ENCODE data around the gene NOL4L.
"Not testable (repeated sequence)": the region's sequence is repeated elsewhere in the genome, so short reads cannot be mapped to it uniquely, and the experiment has no call there.

Gene NOL4L

DNA sequence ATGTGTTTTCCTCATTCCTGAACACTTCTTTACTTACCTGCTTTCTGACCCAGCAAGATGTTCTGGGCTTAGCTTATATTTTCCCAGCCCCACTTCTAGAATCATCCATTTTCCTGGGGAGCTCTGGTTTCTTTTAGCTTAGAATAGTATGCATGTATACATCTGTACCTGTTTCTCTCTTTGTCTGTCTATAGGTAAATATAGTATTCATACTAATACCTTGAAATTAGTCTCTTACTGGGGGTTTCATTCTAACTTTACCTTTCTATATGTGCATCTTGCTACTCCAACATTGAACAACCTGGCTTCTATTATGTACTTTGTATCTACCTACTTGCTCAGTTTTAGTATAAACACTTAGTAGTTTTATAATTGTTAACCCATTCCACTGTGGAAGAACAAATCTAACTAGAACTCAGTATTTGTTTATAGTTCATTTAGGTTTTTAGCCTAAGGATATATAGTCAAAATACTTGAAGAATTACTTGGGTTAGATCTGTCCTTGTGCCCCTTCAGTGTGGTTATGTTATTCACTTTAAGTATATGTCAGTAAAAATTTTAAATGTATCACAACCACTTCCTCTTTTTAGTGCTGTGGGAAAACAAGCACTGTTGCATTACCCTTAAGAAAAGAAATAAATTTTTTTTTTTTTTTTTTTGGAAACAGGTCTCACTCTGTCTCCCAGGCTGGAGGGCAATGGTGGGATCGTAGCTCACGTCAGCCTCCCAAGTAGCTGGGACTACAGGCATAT lies 173.0 kb downstream of the NOL4L start:
- Histone ChIP-seq H3K9me2 (replicated peaks; ENCODE audit: insufficient read depth, low read length) (no peaks in the 10 kb centered on the region), H3K36me3 (ENCODE audit: low read length) (no peaks in the 10 kb centered on the region), H3K79me2 (ENCODE audit: insufficient read depth, low read length) (peaks cover 72% of the 10 kb centered on the region), H4K20me1 (ENCODE audit: low read depth, low read length) (peaks cover under 1% of the 10 kb centered on the region; the same call in 1 of the 2 replicates), H3K4me2 (ENCODE audit: low read depth, low read length, poor library complexity, severe bottlenecking) (peak overlapping the region; percentile 23), H3K27me3 (ENCODE audit: low read length) (no peaks in the 10 kb centered on the region), H3K9ac (ENCODE audit: low read length) (no peak overlapping the region), H2AFZ (ENCODE audit: low read depth, low read length, severe bottlenecking) (no peak overlapping the region), H3K9me3 (ENCODE audit: insufficient read depth, low read length) (no peaks in the 10 kb centered on the region), H3K4me3 (ENCODE audit: insufficient read depth, low read length, poor library complexity, severe bottlenecking) (no peak overlapping the region), H3F3A (ENCODE audit: insufficient read depth) (peaks cover 11% of the 10 kb centered on the region; the same call in 1 of the 2 replicates), H3K27ac (ENCODE audit: low read depth, low read length) (peak overlapping the region; percentile 55)
- TF ChIP-seq, protein P1, sequence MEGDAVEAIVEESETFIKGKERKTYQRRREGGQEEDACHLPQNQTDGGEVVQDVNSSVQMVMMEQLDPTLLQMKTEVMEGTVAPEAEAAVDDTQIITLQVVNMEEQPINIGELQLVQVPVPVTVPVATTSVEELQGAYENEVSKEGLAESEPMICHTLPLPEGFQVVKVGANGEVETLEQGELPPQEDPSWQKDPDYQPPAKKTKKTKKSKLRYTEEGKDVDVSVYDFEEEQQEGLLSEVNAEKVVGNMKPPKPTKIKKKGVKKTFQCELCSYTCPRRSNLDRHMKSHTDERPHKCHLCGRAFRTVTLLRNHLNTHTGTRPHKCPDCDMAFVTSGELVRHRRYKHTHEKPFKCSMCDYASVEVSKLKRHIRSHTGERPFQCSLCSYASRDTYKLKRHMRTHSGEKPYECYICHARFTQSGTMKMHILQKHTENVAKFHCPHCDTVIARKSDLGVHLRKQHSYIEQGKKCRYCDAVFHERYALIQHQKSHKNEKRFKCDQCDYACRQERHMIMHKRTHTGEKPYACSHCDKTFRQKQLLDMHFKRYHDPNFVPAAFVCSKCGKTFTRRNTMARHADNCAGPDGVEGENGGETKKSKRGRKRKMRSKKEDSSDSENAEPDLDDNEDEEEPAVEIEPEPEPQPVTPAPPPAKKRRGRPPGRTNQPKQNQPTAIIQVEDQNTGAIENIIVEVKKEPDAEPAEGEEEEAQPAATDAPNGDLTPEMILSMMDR (IDR thresholded peaks at IDR 0.05; ENCODE audit: insufficient read depth, low read length, poor library complexity, severe bottlenecking): no peak
- TF ChIP-seq EZH2phosphoT487 (conservative IDR thresholded peaks at IDR 0.05; ENCODE audit: low read length): no peak

DNA sequence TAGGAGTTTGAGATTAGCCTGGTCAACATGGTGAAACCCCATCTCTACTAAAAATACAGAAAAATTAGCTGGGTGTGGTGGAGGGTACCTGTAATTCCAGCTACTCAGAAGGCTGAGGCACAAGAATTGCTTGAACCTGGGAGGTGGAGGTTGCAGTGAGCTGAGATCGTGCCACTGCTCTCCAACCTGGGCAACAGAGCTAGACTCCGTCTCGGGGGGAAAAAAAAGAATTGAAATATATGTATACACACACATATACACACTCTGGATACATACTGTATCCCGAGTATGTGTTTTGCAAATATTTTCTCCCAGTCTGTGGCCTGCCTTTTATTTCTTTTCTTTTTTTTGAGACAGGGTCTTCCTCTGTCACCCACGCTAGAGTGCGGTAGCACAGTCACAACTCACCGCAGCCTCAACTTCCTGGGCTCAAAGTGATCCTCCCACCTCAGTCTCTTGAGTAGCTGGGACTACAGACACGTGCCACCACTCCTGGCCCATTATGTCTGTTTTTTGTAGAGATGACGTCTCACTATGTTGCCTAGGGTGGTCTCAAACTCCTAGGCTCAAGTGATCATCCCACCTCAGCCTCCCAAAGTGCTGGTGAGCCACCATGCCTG lies 177.9 kb downstream of the NOL4L start:
- not testable (repeated sequence) for H3K4me2 ChIP-seq (ENCODE audit: low read depth, low read length, poor library complexity, severe bottlenecking); H3K27ac ChIP-seq (ENCODE audit: low read depth, low read length); H3K36me3 ChIP-seq (ENCODE audit: low read length); H3K27me3 ChIP-seq (ENCODE audit: low read length); H3K4me3 ChIP-seq (ENCODE audit: insufficient read depth, low read length, poor library complexity, severe bottlenecking); H3K9me3 ChIP-seq (ENCODE audit: insufficient read depth, low read length); H3K9me2 ChIP-seq (replicated peaks; ENCODE audit: insufficient read depth, low read length); H2AFZ ChIP-seq (ENCODE audit: low read depth, low read length, severe bottlenecking); H3K9ac ChIP-seq (ENCODE audit: low read length)
- Histone ChIP-seq H3K79me2 (ENCODE audit: insufficient read depth, low read length) (peaks cover 71% of the 10 kb centered on the region), H3F3A (ENCODE audit: insufficient read depth) (peaks cover 23% of the 10 kb centered on the region; the same call in 1 of the 2 replicates), H4K20me1 (ENCODE audit: low read depth, low read length) (peaks cover 12% of the 10 kb centered on the region; the same call in 1 of the 2 replicates)

DNA sequence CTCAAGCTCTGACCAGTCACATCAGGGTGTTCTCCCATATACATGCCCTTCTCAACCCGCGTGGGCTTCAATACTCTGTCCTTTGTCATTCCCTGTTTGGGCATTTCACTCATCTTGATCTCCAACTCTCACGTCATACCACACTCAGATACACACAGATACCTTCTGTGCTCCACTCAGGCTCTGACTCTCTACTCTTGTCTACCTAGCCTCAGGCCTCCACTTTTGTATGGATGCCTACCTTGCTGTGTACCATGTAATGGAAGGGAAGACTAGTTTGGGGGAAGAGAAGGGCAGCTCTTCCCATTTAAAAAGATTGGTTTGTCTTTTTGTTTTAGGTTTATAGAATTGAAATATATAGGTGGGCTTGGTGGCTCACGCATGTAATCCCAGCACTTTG lies 178.4 kb downstream of the NOL4L start:
- no peaks in the 10 kb centered on the region for H3K27me3 ChIP-seq (ENCODE audit: low read length)
- peaks cover 14% of the 10 kb centered on the region; the same call in 1 of the 2 replicates for H4K20me1 ChIP-seq (ENCODE audit: low read depth, low read length)
- TF ChIP-seq EZH2phosphoT487 (conservative IDR thresholded peaks at IDR 0.05; ENCODE audit: low read length): no peak
- TF ChIP-seq, protein P1 (IDR thresholded peaks at IDR 0.05; ENCODE audit: insufficient read depth, low read length, poor library complexity, severe bottlenecking): no peak
- no peaks in the 10 kb centered on the region for H3K9me3 ChIP-seq (ENCODE audit: insufficient read depth, low read length)
- H3K4me2 ChIP-seq (ENCODE audit: low read depth, low read length, poor library complexity, severe bottlenecking): no peak overlapping the region
- H2AFZ ChIP-seq (ENCODE audit: low read depth, low read length, severe bottlenecking): no peak overlapping the region
- peaks cover 71% of the 10 kb centered on the region for H3K79me2 ChIP-seq (ENCODE audit: insufficient read depth, low read length)
- H3K27ac ChIP-seq (ENCODE audit: low read depth, low read length): no peak overlapping the region
- H3F3A ChIP-seq (ENCODE audit: insufficient read depth): peaks cover 23% of the 10 kb centered on the region; the same call in 1 of the 2 replicates
- no peak overlapping the region for H3K9ac ChIP-seq (ENCODE audit: low read length)
- H3K4me3 ChIP-seq (ENCODE audit: insufficient read depth, low read length, poor library complexity, severe bottlenecking): no peak overlapping the region
- H3K36me3 ChIP-seq (ENCODE audit: low read length): 0 out of 2 replicates have a peak, but pooled peaks cover 9% of the 10 kb centered on the region
- no peaks in the 10 kb centered on the region for H3K9me2 ChIP-seq (replicated peaks; ENCODE audit: insufficient read depth, low read length)

DNA sequence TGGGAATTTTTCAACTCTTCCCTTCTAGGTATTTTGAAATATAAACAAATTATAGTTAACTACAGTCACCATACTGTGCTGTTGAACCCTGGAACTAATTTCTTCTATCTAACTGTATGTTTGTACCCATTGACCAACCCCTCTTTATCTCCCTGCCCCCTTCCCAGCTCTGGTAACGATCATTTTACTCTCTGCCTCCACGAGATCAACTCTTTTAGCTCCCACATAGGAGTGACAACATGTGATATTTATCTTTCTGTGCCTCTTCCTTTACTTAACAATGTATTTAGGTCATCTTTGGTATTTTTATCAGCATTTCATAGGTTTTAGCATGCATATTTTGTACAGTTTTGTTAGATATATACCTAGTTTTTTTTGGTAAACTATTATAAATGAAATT lies 181.1 kb downstream of the NOL4L start:
- Histone ChIP-seq H3K27ac (ENCODE audit: low read depth, low read length) (no peak overlapping the region), H2AFZ (ENCODE audit: low read depth, low read length, severe bottlenecking) (no peak overlapping the region), H4K20me1 (ENCODE audit: low read depth, low read length) (peaks cover 24% of the 10 kb centered on the region; the same call in 1 of the 2 replicates), H3F3A (ENCODE audit: insufficient read depth) (peaks cover 18% of the 10 kb centered on the region; the same call in 1 of the 2 replicates), H3K36me3 (ENCODE audit: low read length) (0 out of 2 replicates have a peak, but pooled peaks cover 9% of the 10 kb centered on the region), H3K9ac (ENCODE audit: low read length) (no peak overlapping the region), H3K4me3 (ENCODE audit: insufficient read depth, low read length, poor library complexity, severe bottlenecking) (no peak overlapping the region), H3K9me3 (ENCODE audit: insufficient read depth, low read length) (no peaks in the 10 kb centered on the region), H3K9me2 (replicated peaks; ENCODE audit: insufficient read depth, low read length) (no peaks in the 10 kb centered on the region), H3K79me2 (ENCODE audit: insufficient read depth, low read length) (peaks cover 87% of the 10 kb centered on the region), H3K4me2 (ENCODE audit: low read depth, low read length, poor library complexity, severe bottlenecking) (no peak overlapping the region), H3K27me3 (ENCODE audit: low read length) (no peaks in the 10 kb centered on the region)
- TF ChIP-seq, protein P1 (IDR thresholded peaks at IDR 0.05; ENCODE audit: insufficient read depth, low read length, poor library complexity, severe bottlenecking): no peak
- TF ChIP-seq EZH2phosphoT487 (conservative IDR thresholded peaks at IDR 0.05; ENCODE audit: low read length): no peak
